Naive thymus-derived CD4-positive, alpha-beta T cell (primary cell): Measurements from ENCODE around the gene MED17. TPM values are rescaled to one million over a fixed set of nuclear protein-coding genes. Genes with fewer than 3 reads are reported as not detected.

ENCODE experiments used
- ATAC-seq: fragments of 150-1000 bp; cut with Tn5 transposase; 2 replicates; pipeline ENCODE4 v1.10.0; 2021; ENCODE audit warnings: mild to moderate bottlenecking, moderate library complexity
- CTCF ChIA-PET: fragments of 350-600 bp; sonication (Branson Sonifier 250); formaldehyde crosslinking; loops from one replicate; lab custom pipeline; 2021; ENCODE audit warnings: antibody characterized with exemption; lab: Charles Lee
- POLR2A ChIA-PET: fragments of 350-600 bp; sonication (Branson Sonifier 250); formaldehyde crosslinking; loops from one replicate; lab custom pipeline; 2021; ENCODE audit warnings: antibody characterized with exemption, inconsistent platforms; lab: Charles Lee
- DNase-seq, 9 donors: peaks; one replicate each; pipeline versions ENCODE4 v3.0.0 to v3.0.0-alpha.2; 2020 to 2022; ENCODE audit warnings: mixed read lengths in 1 of 9
- H3K27ac ChIP-seq: one replicate; pipeline ENCODE4 v1.7.0; 2013; ENCODE audit warnings: mild to moderate bottlenecking, low read depth, low read length, moderate library complexity
- H3K27me3 ChIP-seq, 2 donors: one replicate each; pipeline ENCODE4 v1.7.0; 2013; ENCODE audit warnings: low read length in 2 of 2, mild to moderate bottlenecking in 2 of 2, moderate library complexity in 2 of 2; ENCODE audit not compliant: control insufficient read depth in 2 of 2, insufficient read depth in 2 of 2
- H3K36me3 ChIP-seq, 3 experiments: 1 replicate in 2 of 3; 2 replicates in 1 of 3; pipeline ENCODE4 v1.7.0; 2013; ENCODE audit warnings: low read length in 3 of 3, mild to moderate bottlenecking in 3 of 3, moderate library complexity in 1 of 3; ENCODE audit not compliant: insufficient read depth in 3 of 3, control insufficient read depth in 2 of 3
- H3K4me1 ChIP-seq, 2 donors: one replicate each; pipeline ENCODE4 v1.7.0; 2013; ENCODE audit warnings: low read length in 2 of 2, mild to moderate bottlenecking in 2 of 2, moderate library complexity in 1 of 2; ENCODE audit not compliant: control insufficient read depth in 2 of 2, insufficient read depth in 2 of 2
- H3K4me3 ChIP-seq: 2 replicates; pipeline ENCODE4 v1.7.0; 2013; ENCODE audit warnings: mild to moderate bottlenecking, low read length
- H3K9me3 ChIP-seq, 3 experiments: 1 replicate in 2 of 3; 2 replicates in 1 of 3; pipeline ENCODE4 v1.7.0; 2013; ENCODE audit warnings: low read length in 3 of 3; ENCODE audit not compliant: control insufficient read depth in 2 of 3
- H3K27ac Mint-ChIP-seq, 9 donors: one replicate each; pipeline ENCODE4 v1.8.0; 2020 to 2022; ENCODE audit warnings: mixed read lengths in 9 of 9, mild to moderate bottlenecking in 8 of 9, moderate library complexity in 5 of 9, inconsistent platforms in 2 of 9
- H3K27me3 Mint-ChIP-seq, 5 donors: one replicate each; pipeline ENCODE4 v1.8.0; 2021 to 2022; ENCODE audit warnings: mixed read lengths in 5 of 5, mild to moderate bottlenecking in 1 of 5
- H3K36me3 Mint-ChIP-seq, 5 donors: one replicate each; pipeline ENCODE4 v1.8.0; 2020 to 2022; ENCODE audit warnings: mixed read lengths in 5 of 5, mild to moderate bottlenecking in 3 of 5, inconsistent platforms in 1 of 5
- H3K4me1 Mint-ChIP-seq, 7 donors: one replicate each; pipeline ENCODE4 v1.8.0; 2020 to 2022; ENCODE audit warnings: mixed read lengths in 7 of 7, mild to moderate bottlenecking in 3 of 7, inconsistent platforms in 1 of 7
- H3K4me3 Mint-ChIP-seq, 10 donors: one replicate each; pipeline ENCODE4 v1.8.0; 2020 to 2022; ENCODE audit warnings: mild to moderate bottlenecking in 10 of 10, mixed read lengths in 10 of 10, moderate library complexity in 6 of 10, inconsistent platforms in 2 of 10
- H3K9me3 Mint-ChIP-seq, 11 donors: one replicate each; pipeline ENCODE4 v1.8.0; 2020 to 2022; ENCODE audit warnings: mixed read lengths in 11 of 11, mild to moderate bottlenecking in 4 of 11, inconsistent platforms in 1 of 11, moderate library complexity in 1 of 11
- intact Hi-C, 2 donors: fragments of 100-400 bp; cut with micrococcal nuclease; formaldehyde crosslinking; loops; one replicate each; pipeline ENCODE4 v1.15.1; 2023
- polyA plus RNA-seq, 2 donors: library from polyadenylated mRNA; unstranded; fragments of 300-500 nt; fragmentation: Illumina TruSeq; gene quantifications; one replicate each; pipeline ENCODE4 v1.2.3, GENCODE V29; 2021
- total RNA-seq, 6 experiments: library from RNA in 5 of 6; stranded (reverse) in 5 of 6; gene quantifications; 1 replicate in 5 of 6; 2 replicates in 1 of 6; pipeline ENCODE4 v1.2.3 and lab custom pipeline; 2021 to 2026

Gene MED17
- total and polyA plus RNA-seq, 7 experiments from 2014 or later, result 17.3 to 75.9 (median 64.2) TPM

GRCh38 chr11:93823210-93823609 lies 39.1 kb downstream of the MED17 start:
- Mint-ChIP-seq H3K27me3 (peaks cover 0 to 5% (median 0%) of the 10 kb centered on the region in 5 donors), H3K4me1 (peaks cover 0 to 4% (median 0%) of the 10 kb centered on the region in 7 donors), H3K9me3 (peaks cover 0 to 4% (median 0%) of the 10 kb centered on the region in 11 donors), H3K27ac (no peak overlapping the region), H3K4me3 (no peak overlapping the region), H3K36me3 (peaks cover 0 to 6% (median 3%) of the 10 kb centered on the region in 5 donors)
- Histone ChIP-seq H3K4me3 (no peak overlapping the region), H3K36me3 (no peaks in the 10 kb centered on the region), H3K27ac (no peak overlapping the region), H3K9me3 (no peaks in the 10 kb centered on the region), H3K27me3 (no peaks in the 10 kb centered on the region), H3K4me1 (no peaks in the 10 kb centered on the region)
- ATAC-seq (no peak), DNase-seq (no peak)
- ChIA-PET CTCF (no interaction called here), POLR2A (no interaction called here)
- intact Hi-C loops, result no loop called here

GRCh38 chr11:93827363-93827762 lies 43.3 kb downstream of the MED17 start:
- CTCF ChIA-PET, result no interaction called here
- no peak overlapping the region for H3K27ac ChIP-seq
- no peaks in the 10 kb centered on the region for H3K4me1 Mint-ChIP-seq
- DNase-seq (no peak), ATAC-seq (no peak)
- no peaks in the 10 kb centered on the region for H3K9me3 ChIP-seq
- H3K36me3 Mint-ChIP-seq, result no peaks in the 10 kb centered on the region
- H3K4me3 ChIP-seq, result no peak overlapping the region
- H3K4me3 Mint-ChIP-seq, result no peak overlapping the region
- no peaks in the 10 kb centered on the region for H3K4me1 ChIP-seq
- H3K9me3 Mint-ChIP-seq, result no peaks in the 10 kb centered on the region
- H3K27me3 ChIP-seq, result no peaks in the 10 kb centered on the region
- intact Hi-C loops, result no loop called here
- H3K27ac Mint-ChIP-seq, result no peak overlapping the region
- no peaks in the 10 kb centered on the region for H3K36me3 ChIP-seq
- H3K27me3 Mint-ChIP-seq, result peaks cover 0 to 9% (median 4%) of the 10 kb centered on the region in 5 donors
- POLR2A ChIA-PET, result no interaction called here

DNA sequence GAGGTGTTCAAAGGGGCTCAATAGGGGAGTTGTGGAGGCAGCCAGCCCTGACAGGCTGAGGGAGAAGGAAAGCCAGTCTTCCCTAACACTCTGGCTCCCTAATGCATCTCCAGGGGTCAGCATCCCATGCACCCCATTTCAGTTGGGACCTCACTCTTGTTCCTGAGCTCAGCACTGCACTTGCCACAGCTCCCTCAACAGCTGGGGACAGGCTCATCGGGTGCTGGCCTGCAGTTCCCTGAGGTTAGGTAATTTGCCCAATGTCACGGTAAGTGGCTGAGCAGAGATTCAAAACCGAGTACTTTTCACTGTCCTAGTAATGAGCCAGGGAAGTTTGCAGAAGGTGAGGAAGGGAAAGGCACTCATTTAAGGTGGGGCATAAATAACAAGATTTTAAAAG lies 45.5 kb downstream of the MED17 start:
- DNase-seq, result no peak
- CTCF ChIA-PET, result no interaction called here
- no peak overlapping the region for H3K4me3 Mint-ChIP-seq
- no peaks in the 10 kb centered on the region for H3K36me3 ChIP-seq
- no peak overlapping the region for H3K27ac ChIP-seq
- no peak for ATAC-seq
- H3K4me1 Mint-ChIP-seq, result no peaks in the 10 kb centered on the region
- H3K27me3 ChIP-seq, result no peaks in the 10 kb centered on the region
- H3K9me3 Mint-ChIP-seq, result no peaks in the 10 kb centered on the region
- H3K36me3 Mint-ChIP-seq, result no peaks in the 10 kb centered on the region
- H3K27ac Mint-ChIP-seq, result no peak overlapping the region
- intact Hi-C loops, result no loop called here
- H3K4me3 ChIP-seq, result no peak overlapping the region
- H3K4me1 ChIP-seq, result no peaks in the 10 kb centered on the region
- peaks cover 0 to 9% (median 5%) of the 10 kb centered on the region in 5 donors for H3K27me3 Mint-ChIP-seq
- POLR2A ChIA-PET, result no interaction called here
- no peaks in the 10 kb centered on the region for H3K9me3 ChIP-seq

DNA sequence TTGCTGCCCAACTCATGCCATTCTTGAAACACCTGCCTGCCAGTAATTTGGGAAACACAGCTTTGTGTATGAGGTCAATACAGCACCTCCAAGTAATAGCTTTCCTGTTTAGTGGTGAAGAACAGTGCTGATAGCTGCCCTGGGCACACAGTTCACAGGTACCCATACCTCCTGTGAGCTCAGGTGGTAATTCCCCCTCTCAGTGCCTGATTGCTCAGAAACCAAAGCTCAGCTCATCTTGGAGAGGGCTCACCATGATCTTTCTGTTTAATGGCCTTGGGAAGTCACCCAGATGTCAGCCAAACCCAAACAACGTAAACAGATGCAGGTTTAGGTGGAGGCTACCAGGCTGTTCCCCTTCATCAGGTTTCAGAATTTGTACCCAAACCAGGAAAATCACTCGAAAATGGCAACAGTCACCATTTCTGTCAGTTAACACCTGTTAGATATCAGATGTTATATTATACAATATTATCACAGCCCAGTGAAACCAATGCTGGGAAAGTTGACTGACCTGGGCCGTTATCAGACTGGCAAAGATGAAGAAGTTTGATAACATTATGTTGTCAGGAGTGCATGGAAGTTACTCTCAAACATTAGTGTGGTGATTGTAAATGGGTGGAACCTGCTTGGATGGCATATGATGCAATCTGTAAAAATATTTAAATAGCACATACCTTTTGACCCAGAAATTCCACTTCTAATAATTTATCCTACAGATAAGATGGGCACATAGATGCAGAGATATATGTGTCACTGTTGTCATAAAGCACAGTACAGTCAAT lies 47.5 kb downstream of the MED17 start:
- Mint-ChIP-seq H3K27ac (no peak overlapping the region), H3K27me3 (peaks cover 0 to 9% (median 5%) of the 10 kb centered on the region in 5 donors)
- ATAC-seq, result no peak

DNA sequence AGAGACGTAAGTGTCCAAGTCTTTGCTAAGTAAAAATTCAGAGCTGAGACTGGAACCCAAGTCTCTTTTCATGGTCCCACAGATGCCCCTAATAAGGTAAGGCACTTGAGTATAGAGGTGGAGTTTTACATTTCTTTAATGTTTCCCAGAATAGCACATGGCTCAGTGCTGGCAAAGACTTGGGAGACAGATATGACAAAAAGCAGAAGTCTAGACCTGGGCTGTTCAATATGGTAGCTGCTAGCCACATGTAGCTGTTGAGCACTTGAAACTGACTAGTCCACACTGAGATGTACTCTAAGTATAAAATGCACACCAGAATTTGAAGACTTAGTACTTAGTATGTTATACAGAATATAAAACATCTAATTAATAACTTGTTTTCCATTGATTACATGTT lies 48.7 kb downstream of the MED17 start:
- CTCF ChIA-PET, result no interaction called here

More for the DNA sequence above, 47.5 kb downstream of the MED17 start:
- Mint-ChIP-seq H3K4me3 (no peak overlapping the region), H3K36me3 (no peaks in the 10 kb centered on the region), H3K9me3 (no peaks in the 10 kb centered on the region), H3K4me1 (no peaks in the 10 kb centered on the region)
- intact Hi-C loops, result no loop called here
- no peak overlapping the region for H3K4me3 ChIP-seq
- DNase-seq, result no peak
- CTCF ChIA-PET, result no interaction called here
- H3K27ac ChIP-seq, result no peak overlapping the region
- H3K36me3 ChIP-seq, result no peaks in the 10 kb centered on the region
- H3K4me1 ChIP-seq, result no peaks in the 10 kb centered on the region
- no peaks in the 10 kb centered on the region for H3K9me3 ChIP-seq
- POLR2A ChIA-PET, result no interaction called here
- H3K27me3 ChIP-seq, result no peaks in the 10 kb centered on the region

DNA sequence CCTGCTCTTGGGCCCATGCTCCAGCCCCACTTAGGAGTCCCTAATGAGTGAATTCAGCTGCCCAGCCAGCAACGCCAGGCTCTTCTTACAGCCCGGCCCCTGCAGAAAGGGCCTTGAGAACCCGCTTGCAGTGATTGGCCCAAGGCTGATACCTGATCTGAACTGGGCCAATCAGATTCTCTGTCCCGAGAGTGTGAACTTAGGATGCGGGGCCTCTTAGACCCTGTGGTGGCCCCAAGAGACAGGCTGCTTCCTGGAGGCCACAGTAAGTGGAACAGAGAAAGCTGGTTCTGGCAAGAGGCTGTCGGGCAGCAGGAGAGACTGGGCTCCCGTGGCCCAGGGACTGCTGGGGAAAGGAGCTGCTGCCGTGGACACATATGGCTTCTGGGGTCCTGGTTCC lies 54.9 kb downstream of the MED17 start:
- Mint-ChIP-seq H3K36me3 (peaks cover 0 to 3% (median 0%) of the 10 kb centered on the region in 5 donors), H3K27me3 (peaks cover 0 to under 1% (median 0%) of the 10 kb centered on the region in 5 donors), H3K4me1 (no peaks in the 10 kb centered on the region), H3K4me3 (no peak overlapping the region), H3K9me3 (peaks cover 0 to 4% (median 0%) of the 10 kb centered on the region in 11 donors), H3K27ac (no peak overlapping the region)
- H3K4me3 ChIP-seq, result no peak overlapping the region
- no peaks in the 10 kb centered on the region for H3K9me3 ChIP-seq
- no peaks in the 10 kb centered on the region for H3K4me1 ChIP-seq
- H3K27me3 ChIP-seq, result no peaks in the 10 kb centered on the region
- ChIA-PET POLR2A (no interaction called here), CTCF (interaction anchor here (0.6 kb wide), 1 partner anchor 1466 kb away, joined by 3 read pairs; no protein-coding TSS in a partner anchor)
- DNase-seq, result no peak
- H3K36me3 ChIP-seq, result no peaks in the 10 kb centered on the region
- ATAC-seq, result no peak
- intact Hi-C loops, result no loop called here
- no peak overlapping the region for H3K27ac ChIP-seq

More for the DNA sequence above, 48.7 kb downstream of the MED17 start:
- Mint-ChIP-seq H3K27ac (no peak overlapping the region), H3K4me3 (no peak overlapping the region), H3K27me3 (peaks cover 0 to 9% (median 4%) of the 10 kb centered on the region in 5 donors), H3K36me3 (no peaks in the 10 kb centered on the region), H3K9me3 (no peaks in the 10 kb centered on the region), H3K4me1 (no peaks in the 10 kb centered on the region)
- no peak for ATAC-seq
- intact Hi-C loops, result no loop called here
- Histone ChIP-seq H3K27me3 (no peaks in the 10 kb centered on the region), H3K9me3 (no peaks in the 10 kb centered on the region), H3K27ac (no peak overlapping the region), H3K4me1 (no peaks in the 10 kb centered on the region), H3K36me3 (no peaks in the 10 kb centered on the region), H3K4me3 (no peak overlapping the region)
- no peak for DNase-seq
- POLR2A ChIA-PET, result no interaction called here

GRCh38 chr11:93840180-93840579 lies 56.1 kb downstream of the MED17 start:
- H3K27ac Mint-ChIP-seq, result no peak overlapping the region
- H3K36me3 Mint-ChIP-seq, result peaks cover 0 to 3% (median 0%) of the 10 kb centered on the region in 5 donors
- Histone ChIP-seq H3K36me3 (no peaks in the 10 kb centered on the region), H3K27ac (no peak overlapping the region), H3K4me1 (no peaks in the 10 kb centered on the region), H3K4me3 (no peak overlapping the region), H3K9me3 (no peaks in the 10 kb centered on the region), H3K27me3 (no peaks in the 10 kb centered on the region)
- H3K4me3 Mint-ChIP-seq, result no peak overlapping the region
- ATAC-seq (no peak), DNase-seq (no peak)
- H3K4me1 Mint-ChIP-seq, result no peaks in the 10 kb centered on the region
- H3K9me3 Mint-ChIP-seq, result peaks cover 0 to 4% (median 0%) of the 10 kb centered on the region in 11 donors
- ChIA-PET POLR2A (no interaction called here), CTCF (no interaction called here)
- intact Hi-C loops, result no loop called here
- H3K27me3 Mint-ChIP-seq, result no peaks in the 10 kb centered on the region
